Posterior vena cava (tissue), 2 donors: ENCODE measurements around the gene GARIN5A. TPM values are rescaled to one million over a fixed set of nuclear protein-coding genes. Genes with fewer than 3 reads are reported as not detected.

Source experiments
- DNase-seq: peaks from one replicate; pipeline ENCODE4 v3.0.0-alpha.2; 2020; ENCODE audit warnings: low spot score
- intact Hi-C, 2 donors: fragments of 100-400 bp; cut with DNase I; formaldehyde crosslinking; loops; one replicate each; pipeline versions ENCODE4 v1.14.1 to v1.14.2; 2022 to 2023
- total RNA-seq, 2 donors: library from RNA; stranded (reverse); fragmentation: NEBNext Ultra II Directional; extraction: Animal tissue kit (Norgen Biotek cat#: 25700); gene quantifications; one replicate each; pipeline ENCODE4 v1.2.1, GENCODE V29; 2021
- donor health status: DM: yes; HTN: yes; CAD: no.
- donor health status: DM: yes; HTN: yes; CAD: no.

GARIN5A gene
- total RNA-seq, 2 donors from 2014 or later: not detected

DNA sequence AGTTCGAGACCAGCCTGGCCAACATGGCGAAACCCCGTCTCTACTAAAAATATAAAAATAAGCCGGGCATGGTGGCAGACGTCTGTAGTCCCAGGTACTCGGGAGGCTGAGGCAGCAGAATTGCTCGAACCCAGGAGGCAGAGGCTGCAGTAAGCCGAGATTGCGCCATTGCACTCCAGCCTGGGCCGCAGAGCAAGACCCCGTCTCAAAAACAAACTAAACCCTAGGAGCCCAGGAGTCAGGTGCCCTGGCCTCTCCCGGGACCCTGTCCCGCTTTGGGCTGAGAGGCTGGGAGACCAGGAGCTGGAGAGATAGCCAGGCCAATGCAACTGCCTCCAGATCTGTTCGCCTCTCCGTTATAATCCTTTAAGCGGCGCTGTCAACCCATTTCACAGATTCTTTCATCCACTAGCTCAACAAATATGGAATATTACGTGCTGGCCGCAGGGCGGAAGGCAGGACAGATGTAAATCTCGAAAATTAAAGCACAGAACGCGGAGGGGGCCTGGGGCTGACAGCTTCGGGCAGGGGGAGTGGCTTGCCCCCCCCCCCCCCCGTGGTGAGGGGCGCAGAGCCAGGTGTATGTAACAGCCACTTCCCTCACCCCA lies 49.2 kb downstream of the GARIN5A start:
- intact Hi-C loops: no loop called here
- no peak for DNase-seq

DNA sequence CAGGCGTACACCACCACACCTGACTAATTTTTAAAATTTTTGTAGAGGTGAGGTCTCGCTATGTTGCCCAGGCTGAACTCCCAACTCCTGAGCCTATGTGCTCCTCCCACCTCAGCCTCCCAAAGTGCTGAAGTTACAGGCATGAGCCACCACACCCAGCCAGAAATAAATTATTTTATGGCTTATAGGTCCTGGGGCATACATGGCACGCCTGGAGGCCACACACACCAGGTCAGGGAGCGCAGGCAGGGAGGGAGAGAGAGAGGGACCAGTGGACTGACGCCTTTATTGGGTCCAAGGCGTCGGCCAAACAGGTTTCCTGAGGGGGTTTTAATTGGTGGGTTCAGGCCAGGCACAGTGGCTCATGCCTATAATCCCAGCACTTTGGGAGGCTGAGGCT lies 51.1 kb downstream of the GARIN5A start:
- no peak for DNase-seq
- intact Hi-C loops: no loop called here

GRCh38 chr19:50423279-50424113 lies 53.2 kb downstream of the GARIN5A start:
- intact Hi-C loops: no loop called here
- DNase-seq: no peak

GRCh38 chr19:50422397-50423278 lies 54.0 kb downstream of the GARIN5A start:
- intact Hi-C loops: no loop called here

GRCh38 chr19:50420808-50421207 lies 55.8 kb downstream of the GARIN5A start:
- intact Hi-C loops: no loop called here
- DNase-seq: no peak

More at GRCh38 chr19:50422397-50423278, 54.0 kb downstream of the GARIN5A start:
- DNase-seq: no peak

GRCh38 chr19:50420127-50420526 lies 56.5 kb downstream of the GARIN5A start:
- no peak for DNase-seq
- intact Hi-C loops: no loop called here

DNA sequence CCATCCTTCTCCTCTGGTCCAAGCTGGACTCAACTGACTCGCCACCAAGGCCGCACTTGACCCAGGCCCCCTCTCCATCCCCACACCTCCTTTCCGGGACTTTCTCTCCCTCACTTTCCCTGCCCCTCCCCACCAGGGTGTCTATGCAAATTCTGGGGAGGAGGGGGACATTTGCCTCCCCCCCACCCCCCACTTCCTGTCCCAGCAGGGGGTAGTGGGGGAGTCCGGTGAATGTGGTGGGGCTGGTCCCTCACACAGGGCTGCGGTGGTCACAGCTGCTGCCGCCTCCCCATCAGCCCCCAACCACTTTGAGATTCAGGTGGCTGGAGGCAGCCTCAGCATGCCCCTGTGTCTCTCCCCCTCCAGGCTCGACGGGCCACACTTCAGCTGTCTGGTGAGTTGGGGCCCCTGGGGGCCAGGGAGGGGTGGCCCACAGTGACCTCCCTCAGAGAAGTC lies 57.0 kb downstream of the GARIN5A start:
- intact Hi-C loops: loop anchor here in 1 of 2 donors (10.0 kb wide), 1 partner anchor 55 kb away; the partner anchor contains the start of gene NAPSA
- DNase-seq: no peak

DNA sequence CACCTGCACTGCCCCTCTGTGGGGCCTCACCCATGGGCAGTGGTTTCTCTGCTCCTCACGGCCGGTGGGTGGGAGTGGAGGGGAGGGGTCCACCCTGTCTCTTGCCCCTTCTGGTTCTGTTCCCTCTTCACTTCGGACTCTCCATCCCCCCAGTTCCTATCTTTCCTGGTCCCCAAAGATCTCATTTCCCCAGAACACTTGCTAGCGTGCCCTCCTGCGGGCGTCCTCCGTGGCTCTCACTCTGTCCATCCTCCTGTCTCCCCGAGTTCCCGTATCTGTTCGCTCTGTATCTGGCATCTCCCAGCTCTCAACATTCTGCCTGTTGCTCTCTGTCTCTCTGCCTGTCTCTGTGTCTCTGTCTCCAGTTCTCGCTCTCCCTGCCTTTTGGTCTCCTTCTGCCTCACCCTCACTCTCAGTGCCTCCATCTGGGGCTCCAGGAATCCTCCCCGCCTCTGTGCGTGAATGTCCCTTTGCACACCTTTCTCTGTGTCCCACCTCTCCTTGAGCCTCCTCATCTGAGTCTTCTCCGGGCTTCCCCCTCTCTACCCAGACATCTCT lies 57.5 kb downstream of the GARIN5A start:
- DNase-seq: no peak
- intact Hi-C loops: loop anchor here in 1 of 2 donors (10.0 kb wide), 1 partner anchor 54 kb away; the partner anchor contains the start of gene NAPSA

- intact Hi-C loops: loop anchor here in 1 of 2 donors (10.0 kb wide), 1 partner anchor 54 kb away; the partner anchor contains the start of gene NAPSA
- no peak for DNase-seq
Measured at GRCh38 chr19:50418176-50419021, 58.2 kb downstream of the GARIN5A start, which contains the start of gene SPIB. TSS of gene SPIB (plus strand) at chr19:50418938. CDS start at chr19:50418963, 25 bp downstream.

- intact Hi-C loops: loop anchor here in 1 of 2 donors (10.0 kb wide), 1 partner anchor 53 kb away; the partner anchor contains the start of gene NAPSA
- DNase-seq: no peak
Measured at GRCh38 chr19:50417111-50418081, 59.3 kb downstream of the GARIN5A start.

Other genes with a start within 250 kb of the GARIN5A start
- gene KCNC3, start 147.5 kb downstream of the GARIN5A start, total RNA-seq: under 1 TPM; 0.83 to 0.90 TPM
- gene NAPSA, start 111.2 kb downstream of the GARIN5A start, total RNA-seq: under 1 TPM; 0.33 to 0.37 TPM
- gene NR1H2, start 100.4 kb downstream of the GARIN5A start, total RNA-seq: 10 to 100 TPM; 65.0 to 82.3 TPM
- 10 to 100 TPM; 10.4 to 12.3 TPM for gene POLD1, start 92.5 kb downstream of the GARIN5A start, total RNA-seq
- gene SPIB, start 57.9 kb downstream of the GARIN5A start, total RNA-seq: under 1 TPM in 1 of 2 donors, not detected in 1; 0.33 TPM
- under 1 TPM in 1 of 2 donors, not detected in 1; 0.05 TPM for gene MYBPC2, start 44.0 kb downstream of the GARIN5A start, total RNA-seq
- 10 to 100 TPM; 60.2 to 87.6 TPM for gene EMC10, start 341 bp downstream of the GARIN5A start, total RNA-seq
- 10 to 100 TPM; 27.5 to 31.7 TPM for gene JOSD2, start 34.3 kb upstream of the GARIN5A start, total RNA-seq
- not detected for gene ASPDH, start 37.1 kb upstream of the GARIN5A start, total RNA-seq
- 10 to 100 TPM; 10.3 to 14.2 TPM for gene LRRC4B, start 91.6 kb upstream of the GARIN5A start, total RNA-seq
- under 1 TPM in 1 of 2 donors, not detected in 1; 0.74 TPM for gene SYT3, start 163.0 kb upstream of the GARIN5A start, total RNA-seq
- under 1 TPM in 1 of 2 donors, not detected in 1; 0.57 TPM for gene C19orf81, start 172.6 kb upstream of the GARIN5A start, total RNA-seq
- under 1 TPM; 0.19 to 0.37 TPM for gene SHANK1, start 243.0 kb upstream of the GARIN5A start, total RNA-seq
- gene CLEC11A, start 246.5 kb upstream of the GARIN5A start, total RNA-seq: 10 to 100 TPM in 1 of 2 donors, 1 to 10 TPM in 1; 8.5 to 12.5 TPM